NCI-H2227 treated with DMSO at 0.1 percent for 48 hours (cell line): ENCODE results near the gene LGALS8.

Experiments
- DNase-seq: peaks from one replicate; lab custom pipeline; 2025; lab: John Stamatoyannopoulos, UW

The LGALS8 gene

GRCh38 chr1:236509203-236509602 is 14.6 kb upstream of the LGALS8 start:
- no peak for DNase-seq

GRCh38 chr1:236509647-236510401 is 14.0 kb upstream of the LGALS8 start:
- no peak for DNase-seq

- DNase-seq, result no peak
Measured at GRCh38 chr1:236511735-236512418, 11.9 kb upstream of the LGALS8 start.

DNA sequence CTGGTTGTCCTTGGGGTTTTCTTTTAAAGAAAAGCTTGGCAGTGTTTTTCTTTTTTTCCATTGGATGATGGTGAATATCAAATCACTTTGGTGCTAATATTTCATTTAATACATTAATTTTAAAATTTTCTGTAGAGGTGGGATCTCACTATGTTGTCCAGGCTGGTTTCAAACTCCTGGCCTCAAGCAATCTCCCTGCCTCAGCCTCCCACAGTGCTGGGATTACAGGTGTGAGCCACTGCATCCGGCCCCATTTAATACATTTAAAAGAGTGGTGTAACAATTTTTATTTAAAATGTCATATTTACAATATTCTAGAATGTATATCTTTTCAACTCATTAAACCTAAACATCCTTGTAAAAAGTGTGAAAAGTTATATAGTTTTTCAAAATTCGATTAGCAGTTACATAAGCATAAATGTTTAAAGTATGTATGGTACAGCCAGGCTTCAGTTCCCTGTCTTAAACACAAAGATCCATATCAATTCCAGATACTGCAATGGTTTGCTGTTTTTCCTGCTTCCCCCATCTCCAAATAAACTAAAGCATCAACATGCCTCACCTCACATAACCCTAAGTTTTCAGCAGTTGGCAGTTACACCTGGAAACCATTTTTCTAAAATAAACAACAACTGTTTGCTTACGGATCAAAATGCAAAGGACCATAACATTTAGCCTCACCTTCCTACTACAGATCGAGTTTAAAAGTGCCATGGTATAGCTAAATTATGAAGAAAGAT is 8.9 kb upstream of the LGALS8 start:
- DNase-seq, result no peak

DNA sequence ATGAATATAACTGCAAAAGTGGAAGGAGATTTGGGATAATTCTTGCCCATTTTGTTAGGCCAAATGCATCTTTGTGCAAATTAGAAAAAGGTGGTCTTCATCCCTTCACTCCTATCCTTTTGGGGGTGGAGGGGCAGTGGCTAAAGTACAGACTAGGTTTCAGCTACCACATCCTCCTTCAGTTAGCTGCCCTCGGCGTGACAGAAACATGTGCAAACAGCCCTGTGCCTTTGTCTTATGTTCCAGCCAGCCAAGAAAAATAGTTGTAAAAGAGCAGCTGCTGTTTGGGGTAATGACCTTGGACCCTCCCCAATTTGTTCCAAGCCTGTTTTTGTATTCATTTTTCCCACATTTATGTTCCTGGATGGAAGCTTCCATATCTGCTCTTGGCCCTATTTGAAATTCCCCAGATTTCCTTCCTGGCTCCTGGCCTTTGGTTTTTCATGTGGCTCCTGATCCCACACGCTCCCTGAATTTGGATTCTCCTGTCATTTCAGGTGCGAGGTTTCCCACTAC is 8.3 kb upstream of the LGALS8 start:
- no peak for DNase-seq

- DNase-seq, result no peak
Measured at GRCh38 chr1:236516929-236517704, 6.7 kb upstream of the LGALS8 start.

- DNase-seq, result no peak
Measured at GRCh38 chr1:236518322-236518721, 5.5 kb upstream of the LGALS8 start.

- no peak for DNase-seq
Measured at GRCh38 chr1:236520445-236521005, 3.3 kb upstream of the LGALS8 start.

DNA sequence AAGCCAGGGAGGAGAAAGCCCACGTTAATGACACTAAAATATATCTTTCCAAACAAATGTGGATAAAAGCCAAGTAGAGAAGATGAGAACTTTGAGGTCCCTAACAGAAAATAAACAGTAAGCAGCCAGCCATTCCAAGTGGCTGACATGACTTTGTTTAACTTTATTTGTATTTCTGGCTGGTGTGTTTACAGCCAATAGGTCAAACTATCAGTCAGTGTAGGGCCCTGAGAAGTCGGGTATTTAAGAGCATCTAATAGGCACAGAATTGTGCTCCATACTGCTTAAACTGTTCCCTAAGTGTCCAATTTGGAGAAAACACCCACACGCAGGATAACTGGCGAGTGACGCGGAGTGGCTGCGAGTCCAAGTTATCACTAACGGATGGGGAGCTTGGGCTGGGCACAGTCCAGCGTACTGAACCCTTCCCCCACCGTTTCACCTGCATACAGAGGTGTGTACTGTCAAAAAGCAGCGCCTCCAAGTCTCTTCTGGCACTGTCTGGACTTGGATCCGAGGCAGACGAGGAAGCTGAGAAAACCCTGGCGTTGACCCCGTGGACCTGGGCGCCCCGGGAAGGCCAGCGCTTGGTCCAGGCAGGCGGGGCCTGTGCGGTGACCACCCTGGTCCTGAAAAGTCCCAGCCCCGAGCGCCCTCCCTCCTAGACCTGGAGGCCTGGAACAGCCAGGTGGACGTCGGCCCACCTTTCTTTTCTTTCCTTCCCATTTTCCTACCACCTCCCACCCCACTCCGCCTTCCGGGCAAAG is 662 bp upstream of the LGALS8 start:
- peak; percentile 15 for DNase-seq

DNA sequence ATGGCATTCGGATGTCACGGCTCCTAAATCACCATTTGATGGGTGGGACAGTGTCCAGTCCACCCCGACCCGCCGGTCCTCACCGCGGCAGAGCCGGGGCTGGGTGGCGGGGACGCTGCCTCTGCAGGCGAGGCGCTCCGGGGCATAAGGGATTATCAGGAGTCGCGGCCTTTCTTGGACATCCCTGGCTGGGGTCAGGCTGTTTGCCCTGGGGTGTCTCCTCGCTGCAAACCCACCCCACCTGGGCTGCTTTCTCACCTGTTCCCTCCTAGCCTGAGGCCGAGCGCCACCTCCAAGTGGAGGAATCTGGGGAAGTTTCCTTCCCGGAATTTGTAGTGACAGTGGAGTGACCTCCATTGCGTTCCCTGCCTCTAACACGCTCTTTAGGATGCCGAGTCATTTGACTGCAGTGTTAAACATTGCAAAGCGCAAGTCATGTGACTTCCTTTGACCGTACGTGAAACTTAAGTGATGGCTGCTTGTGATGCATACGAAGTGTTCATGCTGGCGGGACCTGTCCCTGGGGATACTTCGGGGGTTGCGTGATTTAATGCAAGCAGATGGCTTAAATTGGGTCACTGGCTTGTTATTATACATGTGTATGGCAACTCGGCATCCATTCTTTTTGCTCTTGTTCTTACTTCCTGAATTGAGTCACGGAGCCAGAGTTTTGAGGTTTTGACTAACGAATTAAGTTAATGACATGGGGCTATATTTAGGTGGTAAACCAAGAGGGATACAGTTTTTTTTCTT is 536 bp downstream of the LGALS8 start:
- DNase-seq, result peak; percentile 50

DNA sequence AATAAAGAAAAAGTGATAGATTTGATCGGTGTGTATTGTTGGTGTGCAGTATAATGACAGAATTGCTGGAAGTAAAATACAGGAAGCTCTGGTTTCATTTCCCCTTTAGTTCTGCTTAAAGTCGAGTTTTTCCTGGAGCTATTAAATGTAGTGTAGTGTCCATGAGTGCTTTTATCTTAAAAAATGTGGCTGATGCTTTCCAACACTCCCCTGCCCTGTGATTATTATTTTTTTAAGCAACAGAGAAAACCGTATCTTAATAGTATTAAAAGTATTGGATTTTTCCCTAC is 1.1 kb downstream of the LGALS8 start:
- no peak for DNase-seq

DNA sequence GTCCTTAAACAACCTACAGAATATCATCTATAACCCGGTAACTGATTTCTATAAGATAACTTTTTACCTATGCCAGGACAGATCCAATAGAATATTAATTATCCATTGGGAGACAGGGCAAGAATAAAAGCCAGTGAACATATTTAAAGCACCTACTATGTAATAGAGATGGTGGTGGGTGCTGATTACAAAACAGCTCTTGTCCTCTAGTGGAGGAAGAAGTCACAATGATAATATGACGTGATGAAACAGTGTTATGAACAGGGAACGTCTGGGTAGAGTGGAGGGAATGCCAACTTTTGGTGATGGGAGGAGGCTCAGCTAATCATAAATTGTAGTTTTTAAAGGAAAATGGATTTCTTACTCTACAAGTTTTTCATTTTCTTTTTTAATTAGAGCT is 2.3 kb downstream of the LGALS8 start:
- no peak for DNase-seq

GRCh38 chr1:236530286-236530685 is 6.5 kb downstream of the LGALS8 start:
- DNase-seq, result no peak

GRCh38 chr1:236530959-236531358 is 7.2 kb downstream of the LGALS8 start:
- DNase-seq, result no peak

DNA sequence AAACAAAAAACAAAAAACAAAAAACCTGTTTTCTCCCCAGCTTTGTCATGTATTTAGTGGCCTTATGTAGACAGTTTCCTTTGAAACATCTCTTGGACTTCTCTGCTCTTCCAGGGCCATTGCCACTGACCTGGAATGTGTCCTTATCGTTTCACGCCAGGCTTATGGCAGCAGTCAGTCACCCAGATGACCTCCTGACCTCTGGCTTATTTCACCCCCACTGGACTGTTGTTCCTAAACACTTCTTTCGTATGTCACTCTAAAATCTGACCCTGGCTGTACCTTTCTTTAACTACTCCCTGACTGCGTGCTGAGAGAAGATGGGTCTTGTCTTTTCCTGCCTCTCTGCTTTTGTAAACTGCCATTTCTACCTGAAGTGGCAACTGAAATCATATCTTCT is 9.1 kb downstream of the LGALS8 start:
- no peak for DNase-seq

GRCh38 chr1:236534151-236534651 is 10.4 kb downstream of the LGALS8 start:
- no peak for DNase-seq

DNA sequence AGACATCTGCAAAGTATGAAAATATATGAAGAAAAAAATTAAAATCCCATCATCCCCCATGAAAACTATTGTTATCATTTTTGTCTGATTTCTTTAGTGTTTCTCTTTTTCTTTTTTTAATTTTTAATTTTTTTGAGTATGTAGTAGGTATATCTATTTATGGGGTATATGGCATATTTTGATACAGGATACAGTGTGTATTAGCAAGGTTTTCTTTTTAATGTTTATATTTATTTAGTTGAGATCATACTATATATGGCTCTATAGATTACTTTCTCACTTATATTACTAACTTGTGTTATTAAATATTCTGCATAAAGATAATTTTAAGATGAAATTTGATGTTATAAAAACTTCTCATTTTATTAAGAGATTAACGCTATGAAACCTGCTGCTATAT is 11.4 kb downstream of the LGALS8 start:
- DNase-seq, result no peak

GRCh38 chr1:236535662-236536161 is 11.9 kb downstream of the LGALS8 start:
- DNase-seq, result peak; percentile 66

DNA sequence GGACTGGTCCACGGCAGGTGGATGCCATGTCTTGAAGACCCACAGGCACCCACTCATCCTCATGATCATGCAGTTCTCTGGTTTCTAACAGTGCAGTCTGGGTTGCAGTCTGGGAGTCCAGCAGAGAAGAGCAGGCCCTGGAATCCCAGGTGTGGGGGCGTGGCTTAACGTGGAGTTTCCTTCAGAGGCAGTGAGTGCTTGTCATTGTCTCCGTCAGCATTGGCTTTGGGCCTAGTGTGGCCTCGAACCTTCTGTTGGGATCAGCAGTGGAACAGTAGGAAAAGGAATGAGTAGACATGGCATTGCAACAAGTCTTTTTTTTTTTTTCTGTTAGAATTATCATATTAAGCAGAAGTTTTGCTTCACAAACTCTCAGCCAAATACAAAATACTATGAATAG is 12.8 kb downstream of the LGALS8 start:
- no peak for DNase-seq
